Stimulated activated CD4-positive, alpha-beta T cell treated with anti-CD3 and anti-CD28 coated beads, Interleukin-4, amount 100 ng/mL, for 4 hours (primary cell): ENCODE results near the gene LTO1.
A peak's percentile ranks its signal among the peaks of the same experiment; 100 is the strongest.

Source experiments
- DNase-seq, 2 experiments: peaks; one replicate each; pipeline ENCODE4 v3.0.0-alpha.2; 2020

LTO1 gene, protein sequence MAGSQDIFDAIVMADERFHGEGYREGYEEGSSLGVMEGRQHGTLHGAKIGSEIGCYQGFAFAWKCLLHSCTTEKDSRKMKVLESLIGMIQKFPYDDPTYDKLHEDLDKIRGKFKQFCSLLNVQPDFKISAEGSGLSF

GRCh38 chr11:69674886-69675714 is at the start of gene LTO1:
Gene LTO1, minus strand, starts transcription at chr11:69675353. Its CDS starts 114 bp downstream, at chr11:69675239.
- DNase-seq: peak; percentile 91 to 97

DNA sequence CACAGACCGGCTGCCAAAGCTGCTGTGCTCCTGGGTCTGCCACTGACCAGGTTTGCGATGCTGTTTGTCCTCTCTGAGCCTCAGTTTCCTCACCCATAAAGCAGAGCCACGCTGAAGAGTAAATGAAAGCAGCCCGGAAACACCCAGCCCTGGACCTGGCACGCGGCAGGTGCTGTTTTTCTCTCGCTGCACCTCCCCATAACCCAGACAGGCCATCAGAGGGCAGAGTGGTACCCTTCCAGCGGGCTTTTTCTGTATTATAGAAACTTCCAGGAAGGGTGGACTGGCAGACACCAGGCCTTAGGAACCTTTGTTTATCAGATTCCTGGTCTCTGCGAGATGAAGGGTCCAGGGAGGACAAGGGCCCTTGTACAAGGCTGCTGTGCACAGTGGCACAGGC is 46.6 kb upstream of the LTO1 start:
- no peak for DNase-seq

DNA sequence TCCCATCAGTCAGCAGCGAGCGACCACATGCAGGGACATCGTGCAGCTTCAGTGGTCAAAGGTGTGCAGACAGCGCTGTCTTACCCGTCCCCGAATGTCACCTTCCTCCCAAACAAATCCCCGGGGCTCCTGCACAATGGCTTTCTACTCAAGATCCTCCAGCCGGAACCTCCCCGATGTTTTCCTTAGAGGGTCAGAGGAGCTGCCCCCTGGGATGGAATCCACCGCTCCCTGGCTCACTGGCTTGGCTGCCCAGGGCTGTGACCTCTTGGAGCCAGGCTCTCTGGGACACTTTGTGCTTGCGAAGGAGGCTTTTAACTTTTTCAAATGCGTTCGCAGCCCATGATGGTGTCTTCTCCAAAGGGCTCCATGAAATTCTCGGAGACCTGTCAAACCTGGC is 46.0 kb upstream of the LTO1 start:
- no peak for DNase-seq

- DNase-seq: no peak
These were observed 43.8 kb upstream of the LTO1 start for GRCh38 chr11:69718912-69719311.

GRCh38 chr11:69718147-69718546 is 43.0 kb upstream of the LTO1 start:
- no peak for DNase-seq

DNA sequence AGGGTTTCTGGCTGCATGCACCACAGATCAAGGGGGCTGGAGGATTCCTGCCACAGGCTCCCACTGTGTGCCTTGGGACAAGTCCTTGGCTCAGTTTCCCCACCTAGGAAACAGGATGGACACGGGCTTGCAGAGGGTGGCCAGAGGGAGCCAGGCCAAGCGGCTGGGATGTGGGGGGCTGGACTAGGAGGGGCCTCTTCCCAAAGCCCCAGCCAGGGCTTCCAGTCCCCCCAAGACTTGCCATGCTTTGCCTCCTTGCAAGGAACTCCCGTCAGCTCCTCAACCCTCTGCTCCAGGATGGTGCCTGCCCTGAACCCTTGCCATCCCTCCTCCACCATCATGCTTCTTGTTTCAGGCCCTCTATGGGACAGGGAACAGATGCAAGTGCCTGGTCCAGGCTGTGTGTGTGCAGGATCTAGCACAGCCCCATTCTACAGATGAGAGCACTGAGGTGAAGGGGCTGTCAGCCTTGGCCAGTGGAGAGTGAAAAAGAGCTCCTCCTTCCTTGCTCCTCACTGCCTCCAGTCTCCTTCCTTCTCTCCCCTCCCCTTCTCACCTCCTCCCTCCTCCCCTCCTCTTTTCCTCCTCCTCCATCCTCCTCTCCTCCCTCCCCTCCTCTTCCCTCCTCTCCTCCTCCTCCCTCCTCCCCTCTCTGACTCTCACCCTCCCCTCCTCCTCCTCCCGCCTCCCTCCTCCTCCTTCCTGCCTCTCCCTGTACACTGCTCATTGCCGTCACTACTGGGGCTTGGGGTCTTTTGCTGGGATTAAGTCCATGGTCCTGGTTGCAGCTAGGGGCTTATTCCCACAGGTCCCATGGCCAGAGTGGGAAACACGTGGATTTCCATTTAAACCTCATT is 42.0 kb upstream of the LTO1 start:
- DNase-seq: no peak

GRCh38 chr11:69716099-69716498 is 40.9 kb upstream of the LTO1 start:
- no peak for DNase-seq

GRCh38 chr11:69715446-69715845 is 40.3 kb upstream of the LTO1 start:
- no peak for DNase-seq

DNA sequence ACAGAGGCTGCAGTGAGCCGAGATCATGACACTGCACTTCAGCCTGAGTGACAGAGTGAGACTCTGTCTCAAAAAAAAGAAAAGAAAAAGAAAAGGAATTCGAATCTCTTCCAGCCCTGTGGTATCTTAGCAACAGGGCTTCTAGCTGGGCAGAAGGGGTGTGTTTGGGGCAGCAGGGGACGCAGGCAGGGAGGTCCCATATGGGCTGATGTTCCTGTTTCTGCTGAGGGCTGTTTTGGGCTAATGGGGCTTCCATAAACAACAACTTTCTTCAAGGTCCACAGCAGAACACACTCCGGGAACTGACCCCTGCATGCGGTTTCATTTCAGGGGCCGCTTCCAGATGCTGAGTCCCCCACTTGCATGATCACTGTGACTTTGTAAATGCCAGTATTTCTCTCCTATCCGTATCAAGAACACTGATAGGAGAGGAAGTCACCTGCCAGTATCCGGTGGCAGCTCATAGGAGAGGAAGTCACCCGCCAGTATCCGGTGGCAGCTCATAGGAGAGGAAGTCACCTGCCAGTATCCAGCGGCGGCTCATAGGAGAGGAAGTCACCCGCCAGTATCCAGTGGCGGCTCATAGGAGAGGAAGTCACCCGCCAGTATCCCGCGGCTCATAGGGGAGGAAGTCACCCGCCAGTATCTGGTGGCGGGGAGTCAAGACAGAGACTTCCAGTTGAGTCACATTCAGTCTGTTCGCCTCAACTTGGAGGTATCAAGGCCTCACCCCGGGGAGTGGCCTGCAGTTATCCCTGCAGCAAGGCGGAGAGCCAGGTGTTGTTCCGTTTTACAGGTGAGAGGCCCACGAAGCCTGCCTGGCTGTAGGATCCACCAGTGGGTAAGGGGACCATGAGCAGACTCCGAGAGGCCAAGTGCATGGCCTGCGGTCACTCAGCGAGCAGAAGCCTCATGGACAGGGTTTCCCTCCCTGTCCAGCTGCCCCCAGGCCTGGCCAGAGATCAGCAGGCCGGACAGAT is 37.0 kb upstream of the LTO1 start:
- DNase-seq: peak in 1 of 2 experiments; percentile 7

DNA sequence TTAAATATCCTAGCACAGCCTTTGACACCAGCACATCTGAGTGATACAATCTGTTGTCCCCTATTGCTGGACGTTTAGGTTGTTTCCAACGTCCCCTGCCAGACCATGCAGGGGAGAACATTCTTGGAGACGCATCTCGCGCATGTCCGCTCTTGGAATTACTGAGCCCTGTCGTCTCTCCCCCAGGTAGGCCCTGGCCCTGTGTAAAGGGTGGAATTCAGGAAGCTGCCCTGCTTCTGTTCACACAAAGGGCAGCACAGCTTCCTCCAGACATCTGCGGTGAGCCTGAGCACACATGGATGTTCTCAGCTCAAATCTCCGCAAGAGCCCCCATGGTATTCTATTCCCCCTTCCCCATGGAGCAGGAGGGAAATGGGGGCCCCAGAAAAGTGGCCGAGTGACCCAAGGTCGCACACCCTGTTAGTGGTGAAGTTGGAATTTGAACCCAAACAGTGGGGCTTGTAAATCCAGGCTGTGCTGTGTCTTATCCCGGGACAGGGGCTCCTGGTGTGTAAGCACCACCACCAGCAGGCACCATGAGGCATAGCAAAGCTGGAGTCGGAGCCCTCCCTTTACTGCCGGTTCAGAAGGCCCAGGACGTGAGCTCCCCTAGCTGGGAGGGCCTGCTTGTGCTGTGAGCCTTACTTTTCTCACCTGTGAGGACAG is 33.7 kb upstream of the LTO1 start:
- DNase-seq: no peak

DNA sequence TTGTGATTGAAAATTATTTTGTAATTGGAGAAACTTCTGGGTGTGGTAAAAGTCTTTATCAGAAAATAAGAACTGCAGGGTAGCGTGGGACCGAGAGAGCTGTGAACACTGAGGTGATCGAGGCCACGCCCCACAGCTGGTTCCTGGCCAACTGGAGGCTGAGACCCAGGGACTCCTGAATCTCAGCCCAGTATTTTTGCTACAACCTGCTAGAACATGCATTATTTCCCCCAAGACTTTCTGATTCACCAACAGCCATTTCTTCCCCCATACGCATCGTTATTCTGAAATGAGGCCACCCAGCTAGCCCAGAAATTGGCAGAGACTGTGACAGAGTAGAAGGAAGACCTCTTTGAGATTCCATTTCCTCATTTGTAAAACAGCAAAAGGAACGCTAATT is 32.0 kb upstream of the LTO1 start:
- no peak for DNase-seq

GRCh38 chr11:69705901-69706787 is 31.0 kb upstream of the LTO1 start:
- no peak for DNase-seq

- DNase-seq: no peak
These were observed 30.2 kb upstream of the LTO1 start for GRCh38 chr11:69705351-69705811.

GRCh38 chr11:69704508-69705253 is 29.5 kb upstream of the LTO1 start:
- DNase-seq: no peak

DNA sequence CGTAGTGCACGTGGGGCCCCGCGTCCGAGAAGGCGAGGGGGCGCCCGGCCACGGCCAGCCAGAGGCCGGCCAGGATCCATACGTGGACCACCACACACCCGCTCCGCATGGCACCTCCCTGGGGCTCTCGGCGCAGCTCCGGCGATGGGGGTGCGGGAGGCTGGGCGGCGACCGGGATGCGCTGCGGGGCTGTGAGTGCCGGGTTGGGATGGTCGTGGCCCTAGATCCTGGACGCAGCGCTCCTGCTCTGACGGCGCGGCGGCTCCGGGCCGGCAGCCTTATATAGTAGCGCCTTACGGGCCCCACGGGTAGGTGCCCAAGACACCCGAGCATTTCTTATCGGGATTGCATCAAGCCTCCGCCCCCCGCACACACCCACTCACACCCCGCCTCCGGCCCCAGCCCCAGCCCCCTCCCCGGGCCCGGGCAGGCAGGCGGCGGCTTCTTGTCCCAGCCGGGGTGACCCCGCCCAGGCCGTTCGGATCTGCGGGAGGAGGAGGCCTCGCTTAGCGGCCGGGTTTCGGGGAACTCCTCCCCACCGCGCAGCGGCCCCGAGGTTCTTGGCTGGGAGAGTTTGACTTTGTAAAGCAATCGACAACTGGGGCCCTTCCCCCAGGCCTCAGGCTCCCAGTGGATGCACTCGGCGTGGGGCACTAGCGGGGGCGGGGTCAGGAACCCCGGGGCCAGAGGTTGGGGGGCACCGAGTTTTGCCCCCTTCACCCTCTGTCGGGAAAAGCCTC is 28.8 kb upstream of the LTO1 start, which contains the start of gene FGF19:
Gene FGF19 (minus strand): TSS at position 255 of the 740 bp plus-strand sequence. CDS start 146 bp downstream, at position 109.
- DNase-seq: no peak

- DNase-seq: no peak
These were observed 28.3 kb upstream of the LTO1 start for GRCh38 chr11:69703453-69703767.

DNA sequence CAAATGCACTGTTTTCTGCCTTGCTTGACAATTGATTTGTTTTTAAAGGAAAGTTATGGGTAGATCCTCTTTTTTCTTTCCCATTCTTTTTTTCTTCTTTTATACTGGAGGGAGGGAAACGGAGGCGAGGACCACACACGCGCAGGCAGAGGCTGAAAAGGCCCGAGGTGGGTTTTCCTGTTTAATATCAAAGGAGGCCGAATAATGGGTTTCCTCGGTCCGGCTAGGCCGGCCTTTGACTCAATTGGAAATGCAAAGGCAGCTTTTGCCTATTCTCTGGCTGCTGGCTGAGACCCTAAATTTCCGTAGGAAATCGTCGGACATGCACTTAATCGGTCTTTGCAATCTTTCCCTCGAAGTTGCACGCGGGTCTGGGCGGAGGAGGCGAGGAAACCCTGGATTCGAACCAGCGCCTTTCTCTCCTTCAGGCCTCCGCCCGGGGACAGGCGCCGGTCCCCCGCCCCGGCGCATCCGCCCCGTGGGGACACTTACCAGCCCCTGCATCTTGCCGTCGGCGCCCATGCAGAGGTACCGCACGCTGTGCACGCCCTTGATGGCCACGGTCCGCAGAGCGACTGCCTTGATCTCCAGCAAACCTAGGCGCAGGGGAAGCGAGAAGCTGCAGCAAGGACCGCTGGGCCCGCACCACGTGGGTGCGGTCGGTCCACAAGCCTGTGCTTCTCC is 27.8 kb upstream of the LTO1 start:
- no peak for DNase-seq

GRCh38 chr11:69702239-69702691 is 27.1 kb upstream of the LTO1 start:
- DNase-seq: no peak
